GM03348 (cell line): Measurements from ENCODE around the gene PSMD3.
"Not testable (repeated sequence)": the region's sequence is repeated elsewhere in the genome, so short reads cannot be mapped to it uniquely, and the experiment has no call there.

Experiments used
- DNase-seq: peaks from one replicate; pipeline ENCODE4 v3.0.0; 2012; ENCODE audit warnings: low spot score

Gene PSMD3

GRCh38 chr17:39980351-39981206 is at the start of gene PSMD3:
Gene PSMD3 (plus strand): TSS chr17:39980807. CDS start chr17:39980971, 164 bp downstream.
- DNase-seq: peak; percentile 96

DNA sequence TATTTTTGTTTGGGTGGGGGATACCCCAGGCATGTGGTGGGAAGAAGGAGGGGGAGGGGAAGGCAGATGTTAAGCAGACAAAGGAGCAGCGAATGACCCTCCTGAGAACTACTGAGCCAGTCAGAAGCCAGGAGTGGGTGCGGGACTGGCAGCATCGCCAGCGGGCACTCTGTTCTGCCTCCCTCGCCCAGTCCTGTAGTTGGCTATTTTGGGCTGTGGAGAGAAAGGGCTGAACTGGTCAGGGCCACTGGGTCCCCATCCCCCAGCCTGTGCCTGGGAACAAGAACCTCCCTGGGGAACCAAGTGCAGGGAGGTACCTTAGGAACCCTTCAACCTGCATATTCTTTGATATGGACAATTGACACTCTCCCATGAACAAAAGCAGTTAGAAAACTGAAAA is 46.7 kb upstream of the PSMD3 start:
- DNase-seq: no peak

GRCh38 chr17:39934324-39934723 is 46.3 kb upstream of the PSMD3 start:
- no peak for DNase-seq

DNA sequence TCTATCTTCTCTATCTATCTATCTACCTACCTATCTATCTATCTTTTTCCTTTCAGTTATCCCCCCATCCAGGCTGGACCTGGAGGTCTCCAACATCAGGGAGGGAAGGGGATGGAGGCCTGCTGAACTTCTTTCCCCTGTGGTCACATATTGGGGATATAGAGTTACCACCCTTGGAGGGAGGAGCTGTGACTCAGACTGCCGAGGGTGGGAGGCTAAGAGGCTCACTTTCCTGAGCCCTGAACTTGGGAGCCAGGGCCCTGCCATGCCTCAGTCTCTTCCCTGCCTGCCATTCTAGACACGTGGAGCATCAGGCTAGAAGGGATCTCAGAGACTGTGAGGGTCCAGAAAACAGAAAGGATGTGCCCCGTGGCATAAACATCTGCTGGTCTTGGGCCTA is 44.7 kb upstream of the PSMD3 start:
- DNase-seq: peak; percentile 33

DNA sequence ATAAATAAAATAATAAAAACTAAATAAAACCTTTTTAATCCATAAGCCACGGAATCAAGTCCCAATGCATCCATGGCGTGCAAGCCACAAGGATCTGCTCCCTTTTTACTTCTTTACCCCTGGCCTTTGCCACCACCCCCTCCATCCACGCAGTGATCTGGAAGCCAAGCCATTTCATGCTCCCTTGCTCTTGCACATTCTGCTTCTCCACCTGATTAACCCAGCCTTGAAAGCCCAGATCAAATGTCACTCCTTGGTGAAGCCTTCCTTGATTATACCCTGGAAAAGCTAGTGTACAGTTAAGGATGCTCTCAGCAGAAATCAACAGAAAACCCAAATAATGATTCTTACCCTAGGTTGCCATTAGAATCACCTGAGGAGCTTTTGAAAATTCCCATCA is 43.2 kb upstream of the PSMD3 start:
- DNase-seq: no peak

DNA sequence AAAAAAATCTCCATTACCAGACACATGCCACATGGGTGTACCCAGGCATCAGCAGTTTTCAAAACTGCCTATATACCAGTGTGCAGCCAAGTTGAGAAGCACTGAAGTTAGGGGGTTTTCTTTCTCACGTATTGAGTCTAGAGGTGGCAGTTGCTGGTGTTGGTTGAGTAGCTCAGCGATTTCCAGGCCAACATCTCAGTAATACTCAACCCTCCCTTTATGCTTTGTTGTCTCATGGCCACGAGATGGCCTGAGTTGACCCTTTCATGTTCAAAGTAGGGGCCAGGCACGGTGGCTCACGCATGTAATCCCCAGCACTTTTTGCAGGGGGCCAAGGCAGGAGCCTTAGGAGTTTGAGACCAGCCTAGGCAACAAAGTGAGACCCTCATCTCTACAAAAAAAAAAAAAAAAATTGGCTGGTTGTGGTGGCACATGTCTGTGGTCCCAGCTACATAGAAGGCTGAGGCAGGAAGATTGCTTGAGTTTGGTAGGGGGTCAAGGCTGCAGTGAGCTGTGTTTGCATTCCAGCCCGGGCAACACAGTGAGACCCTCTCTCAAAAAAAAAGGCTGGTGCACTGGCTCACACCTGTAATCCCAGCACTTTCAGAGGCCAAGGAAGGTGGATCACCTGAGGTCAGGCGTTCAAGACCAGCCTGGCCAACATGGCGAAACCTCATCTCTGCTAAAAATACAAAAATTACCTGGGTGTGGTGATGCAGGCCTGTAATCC is 42.3 kb upstream of the PSMD3 start:
- DNase-seq: no peak

DNA sequence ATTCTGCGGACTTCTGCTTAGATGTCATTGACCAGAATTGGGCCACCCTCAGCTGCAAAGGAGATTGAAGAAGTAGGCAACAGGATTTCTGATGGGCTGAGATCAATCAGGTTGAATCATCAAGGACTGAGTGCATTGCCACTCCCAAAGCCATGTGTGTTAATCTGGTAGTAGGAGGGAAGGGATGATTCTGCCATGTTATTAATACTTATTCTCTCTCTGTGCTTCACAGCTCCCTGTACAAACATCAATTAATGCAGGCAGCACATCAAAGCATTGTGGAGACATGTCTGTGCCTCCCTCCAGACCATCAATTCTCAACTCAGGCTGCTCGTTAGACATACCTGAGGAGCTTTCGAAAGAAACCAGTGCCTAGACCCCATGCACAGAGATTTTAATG is 41.5 kb upstream of the PSMD3 start:
- DNase-seq: no peak

DNA sequence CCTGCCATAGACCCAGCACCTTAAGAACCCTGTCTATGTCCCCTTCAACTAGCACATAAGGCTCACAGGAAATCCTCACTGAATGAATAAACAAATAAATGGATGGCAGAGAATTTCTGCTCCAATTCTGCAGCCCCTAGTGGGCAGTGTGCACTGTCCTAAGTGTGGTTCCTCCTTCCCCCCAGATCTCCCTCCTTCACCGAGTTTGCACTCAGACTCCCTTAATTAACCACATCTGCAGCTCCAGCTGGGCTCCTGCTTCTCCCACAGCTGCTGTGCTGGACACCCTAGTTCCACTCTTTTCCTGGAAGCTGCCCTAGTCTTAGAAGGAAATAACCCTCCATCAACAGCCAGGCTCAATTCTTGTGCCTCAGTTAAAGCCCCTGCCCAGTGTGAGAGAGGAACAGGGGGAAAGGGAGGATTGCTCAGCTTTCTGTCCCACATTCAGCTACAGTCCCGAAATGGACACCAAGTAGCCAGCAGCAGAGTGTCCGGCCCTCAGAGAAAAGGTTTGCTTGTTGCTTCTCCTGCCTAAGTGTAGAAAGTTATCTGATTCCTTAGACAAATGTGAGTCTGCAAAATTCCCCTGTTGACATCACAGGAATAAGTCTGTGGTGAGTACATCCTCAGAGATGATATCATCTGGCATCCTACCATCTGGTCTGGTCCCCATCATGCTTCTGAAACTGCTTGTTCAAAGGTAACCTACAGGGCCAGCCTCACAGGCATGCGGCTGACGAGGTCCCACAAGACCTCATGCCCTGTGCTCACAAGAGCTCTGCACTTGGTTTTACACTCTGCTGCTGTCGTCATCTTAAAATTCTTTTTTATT is 40.8 kb upstream of the PSMD3 start:
- peak; percentile 77 for DNase-seq

DNA sequence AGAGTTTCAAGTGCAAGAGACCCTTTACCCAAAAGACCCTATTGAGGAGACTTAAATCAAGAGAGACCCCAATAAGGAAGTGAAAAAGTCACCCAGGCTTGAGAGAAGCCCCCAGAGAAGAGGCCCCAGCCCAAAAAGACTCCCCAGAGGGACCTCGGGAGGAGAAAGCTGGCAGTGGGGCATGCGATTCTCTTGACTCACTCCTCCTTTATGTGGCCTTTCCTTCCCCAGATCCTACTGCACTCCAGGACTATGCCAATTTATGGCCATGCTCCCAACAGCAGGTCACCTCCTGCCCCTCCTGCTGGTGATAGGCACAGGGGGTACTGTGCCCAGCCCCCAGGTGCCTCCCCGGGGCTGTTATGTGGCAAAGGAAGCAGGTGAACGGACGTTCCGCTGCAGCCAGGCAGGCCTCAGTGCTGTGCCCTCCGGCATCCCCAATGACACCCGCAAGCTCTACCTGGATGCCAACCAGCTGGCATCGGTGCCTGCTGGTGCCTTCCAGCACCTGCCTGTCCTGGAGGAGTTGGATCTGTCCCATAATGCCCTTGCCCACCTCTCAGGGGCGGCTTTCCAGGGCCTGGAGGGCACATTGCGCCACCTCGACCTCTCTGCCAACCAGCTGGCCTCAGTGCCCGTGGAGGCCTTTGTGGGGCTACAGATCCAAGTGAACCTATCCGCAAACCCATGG is 36.8 kb upstream of the PSMD3 start:
- no peak for DNase-seq

- no peak for DNase-seq
Measured at GRCh38 chr17:39944393-39944711, 36.3 kb upstream of the PSMD3 start.

DNA sequence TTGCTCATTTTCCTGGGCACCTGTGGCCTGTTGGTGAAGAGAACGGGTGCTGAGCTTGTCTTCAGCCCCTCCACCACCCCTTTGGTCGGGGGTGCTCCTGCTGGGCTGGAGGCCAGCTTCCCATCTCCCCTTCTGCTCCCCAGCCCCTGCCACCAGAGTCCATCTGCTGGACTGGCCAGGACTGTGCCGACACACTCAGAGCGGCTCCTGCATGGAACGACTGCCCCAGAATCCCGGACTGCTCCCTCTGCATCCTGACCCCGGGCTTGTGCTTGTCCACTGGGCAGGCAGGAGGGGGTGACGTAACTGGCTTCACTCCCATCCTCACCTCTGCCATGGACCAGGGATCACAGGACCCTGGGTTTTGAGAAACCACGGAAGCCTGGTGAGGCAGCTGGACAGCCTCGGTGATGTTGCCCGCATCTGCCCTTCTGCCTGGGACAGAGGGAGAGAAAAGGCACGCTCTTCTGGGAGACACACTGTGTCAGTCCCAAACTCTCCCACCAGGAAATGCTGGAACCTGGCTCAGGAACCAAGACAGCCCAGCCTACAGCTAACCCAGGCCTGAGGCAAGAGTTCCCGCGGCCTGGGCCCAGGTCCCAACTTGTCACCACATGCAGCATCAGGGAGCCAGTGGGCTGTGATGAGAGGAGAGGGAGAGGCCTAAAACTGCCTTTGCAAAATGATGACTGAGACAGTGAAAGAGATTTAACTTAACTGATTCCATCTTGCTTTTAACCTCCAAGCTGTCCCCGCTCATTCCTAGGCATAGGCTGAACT is 33.9 kb upstream of the PSMD3 start:
- DNase-seq: no peak

GRCh38 chr17:39948489-39948828 is 32.1 kb upstream of the PSMD3 start:
- not testable (repeated sequence) for DNase-seq

GRCh38 chr17:39949028-39949427 is 31.6 kb upstream of the PSMD3 start:
- no peak for DNase-seq

GRCh38 chr17:39950871-39951348 is 29.7 kb upstream of the PSMD3 start:
- DNase-seq: no peak

DNA sequence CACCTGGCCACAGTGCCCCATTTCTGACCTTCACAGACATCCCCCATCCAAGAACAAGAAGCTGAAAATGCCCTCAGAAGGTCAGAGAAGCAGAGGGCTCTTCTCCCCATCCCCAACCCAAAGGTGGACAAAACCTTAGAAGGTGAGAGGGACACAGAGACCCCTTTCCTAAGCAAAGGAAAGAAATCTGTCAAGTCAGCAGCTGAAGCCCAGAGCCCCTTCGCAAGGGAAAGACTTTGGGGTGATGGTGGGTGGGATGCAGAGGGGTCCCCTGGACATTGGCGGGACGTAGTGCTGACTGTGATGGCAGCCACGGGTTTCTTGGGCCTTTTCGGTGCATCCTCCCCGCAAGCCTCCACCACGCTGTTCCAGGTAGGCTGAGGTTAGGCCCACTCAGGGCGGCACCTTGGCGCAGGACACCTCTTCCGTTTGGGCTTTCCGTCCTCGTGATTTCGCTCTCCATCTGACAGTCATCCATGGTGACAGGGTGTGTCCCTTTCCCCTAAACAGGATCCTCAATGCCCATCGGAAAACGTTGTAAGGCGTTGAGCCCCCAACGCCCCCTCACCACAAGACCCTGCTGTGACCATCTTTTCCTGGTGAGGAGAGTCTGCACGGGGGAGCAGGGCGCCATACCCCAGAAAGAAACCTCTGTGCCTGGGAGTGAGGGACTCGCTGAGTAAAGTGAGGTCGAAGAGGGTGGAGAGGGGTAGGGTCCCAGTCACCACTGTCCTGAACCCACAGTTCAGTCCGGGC is 28.5 kb upstream of the PSMD3 start:
- no peak for DNase-seq

DNA sequence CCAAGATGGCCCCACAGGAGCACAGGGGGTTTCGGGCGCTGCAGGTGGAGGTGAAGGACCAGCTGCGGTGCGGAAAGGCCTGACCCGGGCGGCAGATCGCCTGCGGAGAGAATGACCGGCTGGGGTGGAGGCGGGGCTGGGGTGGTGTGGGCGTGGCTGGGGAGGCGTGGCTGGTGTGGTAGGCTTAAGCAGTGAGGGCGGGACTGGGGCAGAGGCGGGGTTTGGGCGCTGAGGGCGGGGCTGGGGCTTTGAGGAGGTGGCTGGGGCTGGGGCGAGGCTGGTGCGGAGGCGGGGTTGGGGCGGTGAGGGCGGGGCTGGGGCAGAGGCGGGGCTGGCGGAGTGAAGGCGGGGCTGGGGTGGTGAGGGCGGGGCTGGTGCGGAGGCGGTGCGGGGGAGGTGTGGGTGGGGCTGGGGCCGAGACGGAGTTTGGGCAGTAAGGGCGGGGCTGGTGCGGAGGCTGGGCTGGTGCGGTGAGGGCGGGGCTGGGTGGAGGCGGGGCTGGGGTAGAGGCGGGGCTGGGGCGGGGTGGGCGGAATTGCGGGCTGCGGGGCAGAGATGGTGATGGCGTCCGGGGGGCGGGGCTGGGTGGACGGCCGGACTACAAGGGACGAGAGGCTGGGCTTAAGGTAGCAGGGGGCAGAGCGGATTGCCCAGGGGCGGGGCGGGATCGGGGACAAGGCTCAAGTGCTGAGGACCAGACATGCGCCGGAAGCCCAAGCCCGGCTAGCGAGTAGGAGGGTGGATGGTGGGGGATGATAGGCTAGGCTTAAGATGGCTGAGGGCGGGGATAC is 27.7 kb upstream of the PSMD3 start:
- peak; percentile 98 for DNase-seq

GRCh38 chr17:39953471-39953888 is 27.1 kb upstream of the PSMD3 start:
- no peak for DNase-seq

DNA sequence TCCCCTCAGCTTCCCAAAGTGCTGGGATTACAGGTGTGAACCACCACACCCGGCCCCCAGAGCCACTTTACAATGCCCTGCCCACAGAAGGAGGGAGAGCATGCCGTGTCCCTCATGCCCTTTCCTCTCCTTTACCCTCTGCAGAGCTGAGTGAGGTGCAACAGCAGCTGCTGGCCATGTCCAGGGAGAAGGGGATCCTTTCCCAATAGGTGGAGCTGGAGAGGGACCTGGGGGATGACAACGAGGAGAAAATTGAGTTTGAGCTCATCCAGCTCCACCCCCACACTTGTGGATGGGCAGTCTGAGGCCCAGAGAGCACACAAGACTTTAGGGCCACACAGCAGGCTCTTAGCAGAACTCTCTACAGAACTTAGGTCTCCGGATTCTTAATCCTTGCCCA is 25.7 kb upstream of the PSMD3 start:
- no peak for DNase-seq

- no peak for DNase-seq
Measured at GRCh38 chr17:39955726-39956225, 24.8 kb upstream of the PSMD3 start.
